ENCODE measurements around the gene SLC27A3. TPM values are rescaled to one million over a fixed set of nuclear protein-coding genes. Genes with fewer than 3 reads are reported as not detected.
A peak's percentile ranks its signal among the peaks of the same experiment; 100 is the strongest.

Gene SLC27A3
- total RNA-seq, 2 donors from 2014 or later, result 7.4 to 10.0 TPM

GRCh38 chr1:153803470-153804056 lies 28.4 kb downstream of the SLC27A3 start:
- ATAC-seq (no peak), DNase-seq (no peak)
- Mint-ChIP-seq H3K4me1 (peaks cover 28% of the 10 kb centered on the region), H3K36me3 (ENCODE audit: low read depth) (no peaks in the 10 kb centered on the region), H3K27ac (peak overlapping the region; percentile 96), H3K27me3 (no peaks in the 10 kb centered on the region), H3K4me3 (no peak overlapping the region)
- H3K9me3 ChIP-seq (ENCODE audit: control insufficient read depth, low read length, poor library complexity, severe bottlenecking), result no peaks in the 10 kb centered on the region

DNA sequence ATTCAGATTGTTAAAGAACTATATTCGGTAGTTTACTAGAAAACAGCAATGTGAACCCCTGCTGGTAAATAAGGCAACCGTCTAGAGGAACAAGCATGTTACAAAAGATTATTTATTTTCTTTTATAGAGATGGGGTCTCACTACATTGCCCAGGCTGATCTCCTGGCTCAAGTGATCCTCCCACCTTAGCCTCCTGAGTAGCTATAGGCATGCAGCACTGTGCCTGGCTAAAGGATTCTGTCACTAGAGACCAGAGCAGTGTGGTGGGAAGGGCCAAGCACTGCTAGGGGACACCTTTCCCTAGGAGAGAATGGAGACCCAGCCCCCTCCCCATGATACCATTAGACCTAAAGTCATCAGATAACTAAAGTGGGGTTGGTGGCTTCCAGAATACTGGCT lies 28.9 kb downstream of the SLC27A3 start:
- Mint-ChIP-seq H3K27ac (peak overlapping the region; percentile 96), H3K27me3 (no peaks in the 10 kb centered on the region), H3K36me3 (ENCODE audit: low read depth) (no peaks in the 10 kb centered on the region), H3K4me1 (peaks cover 28% of the 10 kb centered on the region), H3K4me3 (no peak overlapping the region)
- ATAC-seq (no peak), DNase-seq (no peak)
- H3K9me3 ChIP-seq (ENCODE audit: control insufficient read depth, low read length, poor library complexity, severe bottlenecking), result no peaks in the 10 kb centered on the region

- ATAC-seq (peak; percentile 97), DNase-seq (peak in 1 of 3 donors; percentile 39)
- Mint-ChIP-seq H3K27me3 (no peaks in the 10 kb centered on the region), H3K36me3 (ENCODE audit: low read depth) (no peaks in the 10 kb centered on the region), H3K4me1 (peaks cover 28% of the 10 kb centered on the region), H3K4me3 (peak overlapping the region; percentile 57), H3K27ac (peak overlapping the region; percentile 96)
- H3K9me3 ChIP-seq (ENCODE audit: control insufficient read depth, low read length, poor library complexity, severe bottlenecking), result no peaks in the 10 kb centered on the region
Measured at GRCh38 chr1:153805042-153805745, 30.0 kb downstream of the SLC27A3 start.

- ATAC-seq, result no peak
- Mint-ChIP-seq H3K36me3 (ENCODE audit: low read depth) (no peaks in the 10 kb centered on the region), H3K4me3 (peak overlapping the region; percentile 57)
Measured at GRCh38 chr1:153805886-153806719, 30.9 kb downstream of the SLC27A3 start.

GRCh38 chr1:153816283-153816889 lies 41.2 kb downstream of the SLC27A3 start:
- Mint-ChIP-seq H3K27ac (no peak overlapping the region), H3K27me3 (no peaks in the 10 kb centered on the region), H3K4me3 (no peak overlapping the region), H3K36me3 (ENCODE audit: low read depth) (peaks cover 13% of the 10 kb centered on the region), H3K4me1 (peaks cover 3% of the 10 kb centered on the region)
- no peaks in the 10 kb centered on the region for H3K9me3 ChIP-seq (ENCODE audit: control insufficient read depth, low read length, poor library complexity, severe bottlenecking)
- no peak for ATAC-seq
- DNase-seq, result no peak

More at GRCh38 chr1:153805886-153806719, 30.9 kb downstream of the SLC27A3 start:
- Mint-ChIP-seq H3K27ac (peak overlapping the region; percentile 96), H3K27me3 (no peaks in the 10 kb centered on the region), H3K4me1 (peaks cover 25% of the 10 kb centered on the region)
- no peak for DNase-seq
- no peaks in the 10 kb centered on the region for H3K9me3 ChIP-seq (ENCODE audit: control insufficient read depth, low read length, poor library complexity, severe bottlenecking)

DNA sequence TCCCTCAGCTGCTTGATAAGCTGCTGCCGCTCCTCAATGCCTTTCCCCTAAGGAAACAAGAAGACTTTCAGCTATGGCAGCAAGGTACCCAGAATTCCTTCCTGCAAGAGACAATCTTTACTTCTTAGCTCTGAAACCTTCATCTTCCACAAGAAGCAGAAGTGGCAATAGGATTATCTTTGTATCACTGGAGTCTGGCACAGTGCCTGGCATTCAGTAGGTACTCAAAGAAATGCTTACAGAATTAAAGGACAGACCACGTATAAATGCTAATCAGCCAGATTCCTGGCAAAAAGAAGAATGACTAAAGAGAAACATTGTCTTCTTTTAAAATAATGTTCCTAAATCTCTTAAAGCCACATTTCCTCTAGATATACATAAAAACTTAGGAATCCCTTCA lies 43.7 kb downstream of the SLC27A3 start:
- Mint-ChIP-seq H3K27me3 (no peaks in the 10 kb centered on the region), H3K4me1 (peaks cover 3% of the 10 kb centered on the region), H3K36me3 (ENCODE audit: low read depth) (peaks cover 11% of the 10 kb centered on the region), H3K27ac (peak overlapping the region; percentile 21), H3K4me3 (no peak overlapping the region)
- no peaks in the 10 kb centered on the region for H3K9me3 ChIP-seq (ENCODE audit: control insufficient read depth, low read length, poor library complexity, severe bottlenecking)
- DNase-seq (no peak), ATAC-seq (no peak)

- no peak for ATAC-seq
- no peak for DNase-seq
- Mint-ChIP-seq H3K4me3 (no peak overlapping the region), H3K36me3 (ENCODE audit: low read depth) (no peaks in the 10 kb centered on the region), H3K27me3 (no peaks in the 10 kb centered on the region), H3K4me1 (peaks cover 5% of the 10 kb centered on the region), H3K27ac (no peak overlapping the region)
- H3K9me3 ChIP-seq (ENCODE audit: control insufficient read depth, low read length, poor library complexity, severe bottlenecking), result no peaks in the 10 kb centered on the region
Measured at GRCh38 chr1:153827168-153827964, 52.2 kb downstream of the SLC27A3 start.

Other genes starting within 250 kb of the SLC27A3 start
- 100 to 1,000 TPM; 303 to 331 TPM for gene S100A6, start 239.4 kb upstream of the SLC27A3 start, total RNA-seq
- gene S100A5, start 234.5 kb upstream of the SLC27A3 start, total RNA-seq, result 1 to 10 TPM in 1 of 2 donors, not detected in 1; 1.1 TPM
- gene S100A4, start 229.6 kb upstream of the SLC27A3 start, total RNA-seq, result 1,000 to 10,000 TPM in 1 of 2 donors, 100 to 1,000 TPM in 1; 935 to 1,018 TPM
- not detected for gene S100A3, start 226.1 kb upstream of the SLC27A3 start, total RNA-seq
- gene S100A2, start 209.6 kb upstream of the SLC27A3 start, total RNA-seq, result under 1 TPM in 1 of 2 donors, not detected in 1; 0.52 TPM
- not detected for gene S100A16, start 162.3 kb upstream of the SLC27A3 start, total RNA-seq
- not detected for gene S100A14, start 159.1 kb upstream of the SLC27A3 start, total RNA-seq
- gene S100A13, start 147.9 kb upstream of the SLC27A3 start, total RNA-seq, result 1 to 10 TPM; 3.1 to 4.6 TPM
- gene S100A1, start 147.0 kb upstream of the SLC27A3 start, total RNA-seq, result not detected
- 10 to 100 TPM; 82.0 to 82.4 TPM for gene CHTOP, start 141.3 kb upstream of the SLC27A3 start, total RNA-seq
- gene SNAPIN, start 116.7 kb upstream of the SLC27A3 start, total RNA-seq, result 10 to 100 TPM; 17.6 to 18.2 TPM
- 100 to 1,000 TPM; 136 to 142 TPM for gene ILF2, start 104.4 kb upstream of the SLC27A3 start, total RNA-seq
- not detected for gene NPR1, start 96.7 kb upstream of the SLC27A3 start, total RNA-seq
- 10 to 100 TPM; 33.6 to 47.6 TPM for gene INTS3, start 47.4 kb upstream of the SLC27A3 start, total RNA-seq
- gene GATAD2B, start 147.6 kb downstream of the SLC27A3 start, total RNA-seq, result 10 to 100 TPM; 63.3 to 72.9 TPM
- 100 to 1,000 TPM; 120 to 157 TPM for gene DENND4B, start 171.3 kb downstream of the SLC27A3 start, total RNA-seq
- 100 to 1,000 TPM; 133 to 151 TPM for gene CRTC2, start 183.2 kb downstream of the SLC27A3 start, total RNA-seq
- 10 to 100 TPM; 14.1 to 16.4 TPM for gene SLC39A1, start 188.1 kb downstream of the SLC27A3 start, total RNA-seq
- gene CREB3L4, start 192.5 kb downstream of the SLC27A3 start, total RNA-seq, result 1 to 10 TPM; 4.5 to 6.0 TPM
- 10 to 100 TPM; 88.1 to 90.3 TPM for gene JTB, start 202.3 kb downstream of the SLC27A3 start, total RNA-seq
- gene RAB13, start 210.9 kb downstream of the SLC27A3 start, total RNA-seq, result 1 to 10 TPM in 1 of 2 donors, under 1 TPM in 1; 0.40 to 2.2 TPM
- gene RPS27, start 215.4 kb downstream of the SLC27A3 start, total RNA-seq, result 1,000 to 10,000 TPM; 4,265 to 4,392 TPM